ENCODE results near the gene PPP1R14D.
A peak's percentile ranks its signal among the peaks of the same experiment; 100 is the strongest.

Gene PPP1R14D

DNA sequence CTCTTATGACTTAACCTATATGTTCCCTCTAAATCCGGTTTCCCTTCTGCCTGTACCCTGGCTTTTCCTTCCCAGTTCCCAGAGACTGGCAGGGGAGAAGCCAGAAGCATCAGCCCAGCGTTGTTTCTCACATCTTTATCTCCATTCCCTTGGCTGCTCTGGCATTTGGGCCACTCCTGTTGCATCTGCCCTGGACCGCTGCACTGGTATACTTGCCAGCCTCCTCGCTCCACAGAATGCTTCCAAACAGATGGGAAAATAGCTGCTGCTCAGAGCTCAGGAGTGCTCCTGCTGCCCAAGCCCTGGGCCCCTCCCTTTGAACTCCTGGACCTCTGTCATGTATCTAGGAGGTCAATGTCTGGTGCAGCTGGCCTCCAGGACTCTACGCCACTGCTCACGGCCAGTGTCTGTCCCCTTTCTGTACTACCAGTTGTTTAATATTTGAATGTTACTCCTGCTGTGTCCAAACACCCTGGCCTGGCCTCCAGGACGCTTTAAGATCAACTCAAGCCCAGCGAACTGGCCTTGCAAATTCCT lies 22.1 kb upstream of the PPP1R14D start:
- no peak for DNase-seq

DNA sequence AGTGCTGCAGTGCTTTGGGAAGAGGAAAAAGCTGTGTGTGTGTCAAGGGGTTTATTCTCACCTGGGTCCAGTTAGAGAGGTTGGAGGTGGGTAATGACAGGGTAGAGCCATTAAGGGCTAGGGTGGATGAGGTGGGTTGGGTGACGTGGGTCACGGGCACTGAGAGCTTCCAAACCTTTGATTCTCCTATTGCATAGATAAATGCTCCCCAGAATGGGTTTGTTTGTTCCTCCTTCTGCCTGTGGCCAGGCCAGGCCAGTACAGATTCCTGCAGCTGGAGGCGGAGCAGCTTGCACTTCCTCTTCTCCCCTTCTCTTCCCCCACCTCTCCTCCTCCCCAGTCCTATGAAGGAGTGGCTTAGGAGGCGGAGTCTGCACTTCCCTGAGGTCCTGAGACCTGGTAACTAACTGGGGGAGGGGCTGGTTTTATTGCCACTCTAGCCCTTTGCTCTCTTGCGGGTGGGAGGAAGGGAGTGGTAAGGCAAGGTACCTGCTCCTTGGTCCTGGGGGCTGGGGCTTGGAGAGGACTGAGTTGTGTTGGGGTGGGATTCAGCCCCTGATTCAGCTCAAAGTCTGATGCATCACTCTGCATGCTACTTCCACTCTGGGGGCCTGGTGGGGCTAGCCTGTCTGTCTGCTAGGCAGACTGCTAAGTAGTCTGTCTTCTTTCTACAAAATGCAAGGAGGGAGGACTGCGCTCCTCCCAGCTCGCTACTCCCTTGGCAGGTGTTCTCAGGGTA lies 18.9 kb upstream of the PPP1R14D start:
- peak; percentile 49 for DNase-seq

DNA sequence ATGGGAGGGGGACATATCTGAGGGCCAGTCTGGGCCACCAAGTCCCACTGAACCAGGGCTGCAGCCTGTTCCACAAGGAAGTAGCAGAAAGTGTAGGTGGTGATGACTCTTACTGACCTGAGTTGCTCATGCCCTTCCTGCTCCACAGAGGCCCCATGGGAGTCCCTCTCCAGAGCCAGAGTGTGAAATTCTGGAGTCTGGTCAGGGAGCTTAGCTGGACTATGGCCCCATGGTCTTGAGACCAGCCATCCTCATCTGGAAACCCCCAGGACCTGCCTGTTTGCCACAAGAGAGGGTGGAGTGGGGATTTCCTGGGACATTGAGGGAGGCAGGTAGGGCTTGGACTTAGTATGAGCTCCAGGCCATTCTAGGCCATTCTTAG lies 18.3 kb upstream of the PPP1R14D start:
- no peak for DNase-seq

DNA sequence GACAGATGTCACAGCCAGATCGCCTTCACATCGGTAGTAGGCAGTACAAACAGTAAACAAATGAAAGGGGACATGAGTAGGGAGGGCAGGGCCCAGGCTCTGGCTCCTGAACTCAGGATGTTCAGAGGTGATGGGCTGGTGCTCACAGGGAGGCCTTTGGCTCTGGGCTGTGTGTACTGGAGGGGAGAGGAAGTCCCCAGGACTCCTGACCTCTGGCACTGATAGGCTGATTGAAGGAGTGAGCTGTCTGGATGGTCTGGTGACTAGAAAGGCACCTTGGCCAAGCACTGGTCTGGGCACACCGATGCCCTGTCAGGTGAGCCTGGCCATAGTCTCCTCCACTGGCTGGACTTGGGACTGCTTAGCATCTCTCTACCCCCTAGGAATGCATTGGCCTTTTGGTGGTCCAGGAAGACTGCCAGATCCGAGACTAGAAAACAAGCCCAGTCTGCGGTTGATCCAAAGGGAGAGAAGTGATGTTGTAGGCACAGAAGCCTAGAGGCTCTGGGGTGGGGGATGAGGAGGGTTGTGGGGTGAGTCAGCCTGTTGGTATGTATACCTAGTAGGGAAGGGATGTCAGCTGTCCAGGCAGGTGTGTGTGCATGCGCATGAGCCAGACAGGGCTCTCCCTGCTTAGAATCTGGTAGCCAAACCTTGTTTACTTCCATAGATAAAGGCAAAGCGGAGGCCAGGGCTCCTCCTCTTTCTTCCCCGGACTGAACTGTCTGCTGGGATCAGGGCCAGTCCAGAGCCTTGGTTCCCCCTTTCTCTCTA lies 17.2 kb upstream of the PPP1R14D start:
- DNase-seq = no peak

DNA sequence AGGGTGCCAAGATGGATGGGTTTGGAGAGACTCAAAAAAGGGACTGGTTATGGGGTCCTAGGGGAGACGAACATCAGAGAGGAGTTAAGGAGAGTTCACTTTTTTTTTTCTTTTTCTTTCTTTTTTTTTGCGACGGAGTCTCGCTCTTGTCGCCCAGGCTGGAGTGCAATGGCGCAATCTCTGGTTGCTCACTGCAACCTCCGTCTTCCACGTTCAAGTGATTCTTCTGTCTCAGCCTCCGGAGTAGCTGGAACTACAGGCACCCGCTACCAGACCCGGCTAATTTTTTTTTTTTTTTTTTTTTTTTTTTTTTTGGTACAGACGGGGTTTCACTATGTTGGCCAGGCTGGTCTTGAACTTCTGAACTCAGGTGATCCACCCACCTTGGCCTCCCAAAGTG lies 16.5 kb upstream of the PPP1R14D start:
- no peak for DNase-seq

DNA sequence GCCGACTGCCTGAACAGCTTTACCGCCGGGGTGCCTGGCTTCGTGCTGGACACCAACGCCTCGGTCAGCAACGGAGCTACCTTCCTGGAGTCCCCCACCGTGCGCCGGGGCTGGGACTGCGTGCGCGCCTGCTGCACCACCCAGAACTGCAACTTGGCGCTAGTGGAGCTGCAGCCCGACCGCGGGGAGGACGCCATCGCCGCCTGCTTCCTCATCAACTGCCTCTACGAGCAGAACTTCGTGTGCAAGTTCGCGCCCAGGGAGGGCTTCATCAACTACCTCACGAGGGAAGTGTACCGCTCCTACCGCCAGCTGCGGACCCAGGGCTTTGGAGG lies 16.2 kb upstream of the PPP1R14D start:
- no peak for DNase-seq

DNA sequence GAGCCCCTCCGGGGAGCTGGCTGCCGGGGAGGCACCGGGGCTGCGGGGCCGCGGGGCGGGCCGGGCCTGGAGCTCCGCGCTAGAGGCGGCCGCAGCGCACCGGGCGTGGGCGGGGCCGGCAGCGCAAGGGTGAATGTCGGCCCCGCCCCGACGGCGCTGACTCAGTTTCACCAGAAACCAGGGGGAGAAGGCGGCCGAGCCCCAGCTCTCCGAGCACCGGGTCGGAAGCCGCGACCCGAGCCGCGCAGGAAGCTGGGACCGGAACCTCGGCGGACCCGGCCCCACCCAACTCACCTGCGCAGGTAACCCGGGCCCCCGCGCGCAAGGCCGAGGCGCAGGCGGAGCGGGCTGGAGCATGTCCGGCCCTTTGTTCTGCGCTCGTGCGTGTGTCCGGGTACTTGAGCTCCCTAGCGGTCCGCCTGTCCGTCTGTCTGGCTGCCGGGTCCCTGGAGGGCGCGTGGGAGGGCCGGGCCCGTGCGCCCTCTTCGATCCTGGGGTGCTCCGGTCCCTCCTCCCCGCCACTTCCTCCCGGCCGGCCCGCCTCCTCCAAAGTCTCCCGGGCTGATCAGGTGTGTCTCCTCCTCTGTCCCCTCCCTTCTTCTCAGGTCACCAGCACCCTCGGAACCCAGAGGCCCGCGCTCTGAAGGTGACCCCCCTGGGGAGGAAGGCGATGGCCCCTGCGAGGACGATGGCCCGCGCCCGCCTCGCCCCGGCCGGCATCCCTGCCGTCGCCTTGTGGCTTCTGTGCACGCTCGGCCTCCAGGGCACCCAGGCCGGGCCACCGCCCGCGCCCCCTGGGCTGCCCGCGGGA lies 15.6 kb upstream of the PPP1R14D start, which contains the start of gene SPINT1:
SPINT1 (plus strand) TSS at position 164 of the 811 bp plus-strand sequence; CDS start at position 671, 507 bp downstream.
- no peak for DNase-seq

DNA sequence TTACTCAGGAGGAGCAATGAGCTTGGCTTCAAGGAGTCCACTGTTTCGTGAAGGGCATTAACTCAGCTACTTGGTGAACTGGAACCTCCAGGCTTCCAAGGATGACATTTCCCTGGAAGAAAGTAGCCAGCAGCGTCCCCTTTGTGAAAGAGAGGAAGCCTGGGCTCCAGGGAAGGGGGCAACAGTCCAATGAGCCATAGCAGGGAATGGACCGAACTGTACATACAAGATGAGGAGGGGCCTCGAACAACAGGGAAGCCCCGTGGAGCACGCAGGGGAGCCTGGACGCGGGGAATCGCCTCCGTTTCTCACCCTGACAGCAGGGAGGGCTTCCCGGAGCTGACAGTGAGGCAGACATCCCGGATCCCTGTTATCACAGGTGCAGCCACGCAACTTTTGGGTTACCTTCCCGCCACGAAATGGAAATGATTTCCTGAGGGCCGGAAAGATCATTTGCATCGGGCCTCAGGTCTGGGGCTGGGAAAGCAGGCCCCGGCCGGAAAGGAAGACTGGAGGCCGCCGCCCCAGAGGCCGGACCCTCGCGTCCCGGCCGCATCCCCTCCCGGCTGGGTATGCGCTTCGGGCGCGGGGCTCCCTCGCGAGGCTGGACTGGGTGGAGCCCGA lies 14.9 kb upstream of the PPP1R14D start:
- no peak for DNase-seq

DNA sequence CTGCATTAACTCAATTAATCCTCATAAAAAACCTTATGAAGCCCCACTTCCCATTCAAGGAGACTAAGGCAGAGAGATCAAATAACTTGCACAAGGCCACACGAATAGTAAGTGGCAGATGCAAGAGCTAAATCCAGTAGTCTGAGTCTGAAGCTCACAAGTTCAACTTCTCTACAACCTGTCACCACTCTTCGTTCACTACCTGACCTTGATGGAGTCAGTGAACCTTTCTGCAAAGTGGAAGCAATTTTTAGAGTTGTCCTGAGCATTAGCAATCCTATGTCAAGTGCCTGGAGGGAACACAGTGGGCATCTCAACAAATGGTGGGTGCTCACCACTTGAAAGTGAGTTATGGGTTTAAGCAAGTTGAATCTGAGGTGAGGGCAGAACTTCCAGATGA lies 13.2 kb upstream of the PPP1R14D start:
- no peak for DNase-seq

DNA sequence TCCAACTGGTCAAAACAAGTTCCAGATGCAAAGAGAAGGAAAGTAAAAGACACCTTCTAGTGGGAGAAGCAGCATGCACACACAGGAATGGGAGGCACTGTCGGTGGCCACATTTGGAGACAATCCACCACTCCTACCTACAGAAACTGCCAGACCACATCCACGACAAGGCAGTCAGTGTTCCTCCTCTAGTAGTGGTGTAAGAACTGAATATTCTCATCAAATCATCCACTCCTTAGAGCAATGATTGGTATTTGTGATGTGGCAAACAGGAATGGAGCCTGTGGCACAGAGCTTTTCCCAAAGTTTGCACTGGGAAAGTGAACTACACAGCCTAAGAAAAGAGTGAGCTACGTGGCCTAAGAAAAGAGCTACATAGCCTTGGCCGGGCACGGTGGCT lies 10.2 kb upstream of the PPP1R14D start:
- DNase-seq = no peak

DNA sequence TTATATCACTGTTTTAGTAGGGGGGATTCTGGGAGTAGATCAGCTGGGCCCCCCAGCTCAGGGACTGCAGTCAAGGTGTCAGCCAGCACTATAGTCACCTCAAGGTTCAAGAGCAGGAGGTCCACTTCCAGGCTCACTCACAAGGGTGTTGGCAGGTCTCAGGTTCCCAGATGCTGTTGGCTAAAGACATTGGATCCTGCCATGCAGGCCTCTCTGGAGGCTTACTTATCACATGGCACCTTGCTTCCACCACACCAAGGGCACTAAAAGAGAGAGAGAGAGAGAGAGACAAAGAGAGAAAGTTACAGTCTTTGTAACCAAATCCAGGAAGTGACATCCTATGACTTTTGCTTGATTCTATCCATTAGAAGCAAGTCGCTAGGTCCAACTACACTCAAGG lies 7.5 kb upstream of the PPP1R14D start:
- no peak for DNase-seq

DNA sequence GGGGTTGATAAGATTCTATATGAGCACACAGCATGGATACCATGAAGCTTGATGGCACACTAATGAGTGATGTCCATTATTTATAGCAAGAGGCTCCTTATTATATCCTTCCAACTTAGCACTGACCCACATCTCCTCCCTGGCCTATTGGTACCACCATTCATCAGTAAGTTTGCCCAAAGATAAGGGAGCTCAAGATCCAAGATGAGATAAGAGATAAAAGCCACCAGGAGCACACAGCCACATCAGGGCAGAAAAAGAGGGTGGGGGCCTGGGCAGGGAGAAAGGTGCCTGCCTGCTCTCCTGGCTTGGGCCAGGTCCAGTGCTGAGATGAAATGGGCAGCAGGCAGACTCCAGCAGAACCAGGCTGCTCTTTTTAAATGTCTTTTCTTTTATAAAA lies 4.4 kb upstream of the PPP1R14D start:
- DNase-seq = no peak

DNA sequence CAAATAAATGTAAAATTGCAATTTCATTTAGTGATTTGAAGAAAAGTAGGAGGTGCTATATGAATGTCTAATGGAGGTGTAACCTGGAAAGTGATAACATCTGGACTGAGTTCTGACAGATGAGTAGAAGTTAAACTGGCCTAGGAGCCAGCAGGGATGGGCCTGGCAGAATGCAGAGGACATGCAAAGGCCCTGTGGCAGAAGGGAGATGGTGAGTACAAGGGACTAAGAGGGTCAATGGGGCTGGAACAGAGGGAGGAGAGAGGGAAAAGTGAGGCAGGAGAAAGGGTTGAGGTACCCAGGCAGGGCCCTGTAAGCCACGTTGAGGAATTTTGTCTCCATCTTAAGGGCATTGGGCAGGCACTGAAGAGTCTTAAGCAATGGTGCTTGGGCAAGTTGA lies 3.4 kb upstream of the PPP1R14D start:
- DNase-seq = no peak

DNA sequence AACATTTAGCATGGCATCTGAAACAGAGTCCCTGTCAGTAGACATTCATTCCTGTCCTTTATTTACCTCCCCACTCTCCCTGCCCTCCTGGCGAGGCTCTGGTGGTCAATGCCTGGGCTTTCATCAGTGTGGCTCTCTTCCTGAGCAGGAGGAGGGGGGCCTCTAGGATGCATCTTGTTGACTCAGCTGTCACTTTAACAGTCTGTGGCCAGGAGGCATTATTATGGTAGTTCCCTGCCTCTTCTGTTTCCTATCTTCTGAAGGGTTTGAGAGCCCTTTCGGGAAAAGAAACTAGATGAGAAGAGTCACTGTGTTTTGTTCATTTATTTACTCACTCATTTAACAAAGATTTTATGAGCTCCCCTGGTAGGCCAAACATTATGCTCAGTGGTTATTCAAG lies 2.4 kb upstream of the PPP1R14D start:
- peak; percentile 68 for DNase-seq

DNA sequence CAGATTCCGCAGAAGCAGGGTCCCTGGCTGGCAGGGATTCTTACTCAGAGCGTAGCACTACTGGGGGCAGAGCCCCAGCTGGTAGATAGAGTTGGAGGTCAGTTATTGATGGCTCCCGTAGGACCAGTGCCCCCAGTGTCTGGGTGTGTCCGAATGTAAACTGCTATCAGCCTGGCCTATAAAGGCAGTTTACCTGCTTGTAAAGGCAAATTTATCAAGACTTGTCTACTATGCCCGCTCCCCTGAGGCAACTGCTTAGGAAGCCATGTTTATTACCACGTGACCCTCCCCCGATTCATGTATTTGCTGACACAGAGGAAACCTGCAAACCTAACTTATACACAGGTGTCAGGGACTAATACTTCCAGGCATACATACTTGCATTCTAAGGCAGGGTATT lies 607 bp upstream of the PPP1R14D start:
- DNase-seq = no peak

DNA sequence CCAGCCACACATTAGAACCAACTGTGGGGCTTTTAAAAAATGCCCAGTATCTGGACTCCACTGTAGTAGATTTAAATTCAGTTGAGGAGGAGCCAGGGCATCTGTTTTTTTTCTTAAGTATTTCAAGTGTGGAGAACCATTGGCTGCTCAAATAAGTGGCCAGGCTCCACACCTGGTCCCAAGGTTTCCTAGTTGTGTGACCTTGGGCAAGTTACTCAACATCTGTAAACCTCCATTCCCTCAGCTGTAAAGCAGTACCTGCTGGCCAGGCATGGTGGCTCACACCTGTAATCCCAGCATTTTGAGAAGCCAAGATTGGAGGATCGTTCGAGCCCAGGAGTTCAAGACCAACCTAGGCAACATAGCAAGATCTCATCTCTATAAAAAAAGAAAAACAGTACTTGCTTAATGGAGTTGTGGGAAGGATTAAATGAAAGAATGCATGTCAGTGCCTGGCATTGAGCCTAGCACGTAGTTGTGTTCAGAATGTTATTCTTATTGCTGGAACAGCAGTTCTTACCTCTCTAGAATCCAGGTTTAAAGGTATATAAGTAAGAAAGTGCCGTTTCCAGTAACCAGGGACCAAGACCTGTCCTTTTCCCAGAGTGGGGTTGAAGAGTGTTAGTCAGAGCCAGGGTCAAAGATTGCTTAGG lies 2.0 kb downstream of the PPP1R14D start:
- DNase-seq = no peak

DNA sequence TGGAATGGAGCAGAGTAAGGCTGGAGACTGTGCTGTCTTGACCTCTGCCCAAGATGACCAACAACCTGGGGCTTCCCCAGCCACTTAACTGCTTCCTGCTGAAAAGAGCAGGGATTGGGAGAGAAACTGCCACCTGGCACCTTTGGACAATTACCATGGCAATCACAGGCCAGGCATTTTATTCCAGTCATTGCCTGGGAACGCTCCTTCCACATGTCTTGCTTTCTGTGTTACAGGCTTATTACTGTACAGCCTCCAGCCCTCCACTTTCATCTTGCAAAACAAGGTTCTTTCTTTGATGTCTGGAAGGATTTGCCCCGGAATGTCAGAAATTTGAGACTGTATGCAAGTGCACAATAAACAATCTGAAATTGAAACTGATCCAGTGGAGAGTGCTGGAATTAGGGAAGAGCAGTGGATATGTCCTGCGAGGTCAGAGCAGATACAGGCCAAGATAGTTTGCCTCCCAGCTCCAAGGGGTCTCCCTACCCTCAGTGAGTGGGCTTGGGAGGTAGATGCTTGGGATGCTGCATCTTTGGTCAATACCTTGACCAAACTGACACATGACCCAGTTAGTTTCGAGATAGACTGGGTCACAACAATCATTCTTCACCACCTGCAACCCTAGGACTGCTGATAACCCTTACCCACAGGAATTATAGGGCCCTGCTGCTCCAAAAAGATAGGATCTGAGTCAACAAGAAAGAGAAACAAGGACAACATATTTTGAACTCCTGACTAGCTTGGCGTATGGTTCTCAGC lies 2.7 kb downstream of the PPP1R14D start:
- no peak for DNase-seq

DNA sequence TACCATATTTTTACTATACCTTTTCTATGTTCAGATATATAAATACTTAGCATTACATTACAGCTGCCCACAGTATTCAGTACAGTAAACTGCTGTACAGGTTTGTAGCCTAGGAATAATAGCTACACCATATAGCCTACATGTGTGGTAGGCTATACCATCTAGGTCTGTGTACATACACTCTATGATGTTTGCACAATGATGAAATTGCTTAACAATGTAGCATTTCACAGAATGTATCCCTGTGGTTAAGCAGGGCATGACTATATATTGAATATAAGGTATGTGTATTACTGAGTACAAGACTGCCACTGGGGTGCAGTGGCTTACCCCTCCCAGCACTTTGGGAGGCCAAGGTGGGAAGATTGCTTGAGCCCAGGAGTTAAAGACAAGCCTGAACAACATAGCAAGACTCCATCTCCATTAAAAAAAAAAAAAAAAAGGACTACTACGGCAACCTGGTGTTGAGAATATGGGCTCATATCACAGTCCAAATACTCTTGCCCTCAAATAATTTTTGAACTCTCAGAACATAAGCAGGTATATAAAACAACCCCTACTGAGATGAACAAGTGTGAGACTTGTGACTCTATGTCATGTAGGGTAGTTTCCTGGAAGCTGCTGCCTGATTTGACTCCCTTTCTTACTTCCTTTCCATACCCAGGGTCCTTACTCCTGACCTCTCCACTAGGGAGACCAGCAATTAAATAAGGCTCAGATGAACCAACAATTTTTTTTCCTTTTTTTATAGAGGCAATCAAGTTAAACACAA lies 4.8 kb downstream of the PPP1R14D start:
- no peak for DNase-seq

DNA sequence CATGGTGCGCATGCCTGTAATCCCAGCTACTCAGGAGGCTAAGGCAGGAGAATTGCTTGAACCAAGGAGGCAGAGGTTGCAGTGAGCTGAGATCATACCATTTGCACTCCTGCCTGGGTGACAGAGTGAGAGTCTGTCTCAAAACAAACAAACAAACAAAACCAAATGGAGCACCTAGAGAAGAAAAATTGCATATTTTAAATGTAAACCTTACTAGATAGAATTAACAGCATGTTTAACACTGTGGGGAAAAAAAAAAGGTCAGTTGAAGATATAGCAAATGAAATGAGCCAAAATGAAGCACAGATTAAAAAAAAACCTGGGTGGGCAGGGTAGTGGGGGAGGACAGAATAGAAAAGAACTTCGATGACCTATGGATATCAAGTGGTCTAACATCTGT lies 7.3 kb downstream of the PPP1R14D start:
- DNase-seq = no peak

DNA sequence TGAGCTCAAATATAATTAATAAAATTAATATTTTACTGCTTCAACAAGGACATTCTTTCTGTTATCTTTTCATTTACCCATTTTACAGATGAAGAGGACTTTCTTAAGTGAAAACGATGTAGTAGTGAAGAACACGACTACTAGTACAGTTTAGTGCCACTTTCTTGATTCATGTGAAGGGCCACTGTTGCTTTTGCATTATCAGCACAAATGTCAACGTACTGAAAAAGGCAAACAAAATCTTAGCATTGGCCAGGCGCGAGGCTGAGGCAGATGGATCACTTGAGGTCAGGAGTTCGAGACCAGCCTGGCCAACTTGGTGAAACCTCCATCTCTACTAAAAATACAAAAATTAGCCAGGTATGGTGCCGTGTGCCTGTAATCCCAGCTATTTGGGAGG lies 9.5 kb downstream of the PPP1R14D start:
- no peak for DNase-seq

All from DMS79 treated with DMSO at 0.1 percent for 48 hours (cell line).